OCI-LY3 (cell line): ENCODE results near the gene HIPK2.

ENCODE experiments used
- EZH2phosphoT487 ChIP-seq: fragments of 200-600 bp; shearing (Covaris generic); IDR thresholded peaks from 2 replicates; pipeline ENCODE4 v1.6.1; 2018; ENCODE audit warnings: antibody characterized with exemption, mixed run types, low read depth
- TF ChIP-seq, protein P1 (sequence below): fragments of 200-600, 300-600 bp; sonication (generic); IDR thresholded peaks from 2 replicates; pipeline ENCODE4 v1.5.1; 2014; ENCODE audit warnings: antibody characterized with exemption, low read length, low read depth

DNA sequence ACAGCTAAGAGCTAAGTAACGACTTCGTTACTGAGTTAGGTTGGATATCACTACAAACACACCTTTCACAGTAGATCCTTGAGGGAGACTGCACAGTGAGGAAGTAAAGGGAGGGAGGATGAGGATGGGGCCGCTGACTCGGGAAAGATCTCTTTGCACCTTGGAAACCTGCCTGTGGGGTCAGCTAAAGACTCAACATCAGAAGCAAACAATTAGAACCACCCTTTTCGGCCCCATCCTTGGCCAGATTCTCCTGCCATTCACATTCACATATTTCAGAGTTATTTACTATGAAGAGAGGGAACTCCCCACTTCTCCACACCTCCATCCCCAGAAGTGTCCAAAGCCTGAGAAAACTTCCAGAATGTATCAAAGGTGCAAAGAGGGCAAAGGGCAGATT, 207.2 kb downstream of the HIPK2 start:
- TF ChIP-seq, protein P1, sequence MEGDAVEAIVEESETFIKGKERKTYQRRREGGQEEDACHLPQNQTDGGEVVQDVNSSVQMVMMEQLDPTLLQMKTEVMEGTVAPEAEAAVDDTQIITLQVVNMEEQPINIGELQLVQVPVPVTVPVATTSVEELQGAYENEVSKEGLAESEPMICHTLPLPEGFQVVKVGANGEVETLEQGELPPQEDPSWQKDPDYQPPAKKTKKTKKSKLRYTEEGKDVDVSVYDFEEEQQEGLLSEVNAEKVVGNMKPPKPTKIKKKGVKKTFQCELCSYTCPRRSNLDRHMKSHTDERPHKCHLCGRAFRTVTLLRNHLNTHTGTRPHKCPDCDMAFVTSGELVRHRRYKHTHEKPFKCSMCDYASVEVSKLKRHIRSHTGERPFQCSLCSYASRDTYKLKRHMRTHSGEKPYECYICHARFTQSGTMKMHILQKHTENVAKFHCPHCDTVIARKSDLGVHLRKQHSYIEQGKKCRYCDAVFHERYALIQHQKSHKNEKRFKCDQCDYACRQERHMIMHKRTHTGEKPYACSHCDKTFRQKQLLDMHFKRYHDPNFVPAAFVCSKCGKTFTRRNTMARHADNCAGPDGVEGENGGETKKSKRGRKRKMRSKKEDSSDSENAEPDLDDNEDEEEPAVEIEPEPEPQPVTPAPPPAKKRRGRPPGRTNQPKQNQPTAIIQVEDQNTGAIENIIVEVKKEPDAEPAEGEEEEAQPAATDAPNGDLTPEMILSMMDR = no peak
- no peak for TF ChIP-seq EZH2phosphoT487
